ENCODE data around the gene TTC23L.

Gene TTC23L

DNA sequence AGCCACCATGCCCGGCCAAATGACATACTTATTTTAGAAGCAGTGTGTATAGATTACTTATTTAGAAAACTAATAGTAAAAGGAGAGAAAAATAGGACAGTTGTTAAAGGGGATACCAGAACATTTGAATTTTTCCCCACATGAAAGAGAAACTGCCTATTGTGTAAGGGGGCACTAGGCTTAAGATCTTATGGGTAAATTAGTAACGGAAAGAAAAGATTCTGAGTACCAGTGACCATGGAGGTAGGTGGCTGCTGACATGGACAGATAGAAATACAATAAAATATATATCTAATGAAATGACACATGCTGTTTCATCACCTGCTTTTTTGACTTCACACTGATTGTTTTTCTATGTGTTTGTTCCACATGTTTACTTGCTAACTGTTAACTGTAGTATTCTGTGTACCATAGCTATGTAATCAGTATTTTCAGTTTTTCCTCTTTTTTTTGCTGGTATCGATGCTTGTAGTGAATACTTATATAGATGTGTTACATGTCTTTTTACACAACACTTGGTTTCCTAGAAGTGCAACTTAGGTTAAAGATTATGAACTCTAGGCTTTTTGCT, 87.4 kb downstream of the TTC23L start:
- DNase-seq: no peak

DNA sequence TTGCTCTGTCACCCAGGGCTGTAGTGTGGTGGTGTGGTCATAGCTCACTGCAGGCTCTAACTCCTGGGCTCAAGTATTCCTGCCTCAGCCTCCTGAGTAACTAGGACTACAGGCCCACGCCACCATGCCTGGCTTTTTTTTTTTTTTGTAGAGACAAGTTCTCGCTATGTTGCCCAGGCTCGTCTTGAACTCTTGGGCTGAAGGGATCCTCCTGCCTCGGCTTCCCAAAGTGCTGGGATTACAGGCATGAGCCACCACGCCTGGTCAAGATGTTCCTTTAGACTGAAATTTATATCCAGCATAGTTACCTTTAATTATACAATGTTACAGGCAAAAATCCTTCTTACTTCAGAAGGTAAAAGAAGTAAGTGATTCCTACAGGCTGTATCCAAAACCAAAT, 88.8 kb downstream of the TTC23L start:
- no peak for DNase-seq

DNA sequence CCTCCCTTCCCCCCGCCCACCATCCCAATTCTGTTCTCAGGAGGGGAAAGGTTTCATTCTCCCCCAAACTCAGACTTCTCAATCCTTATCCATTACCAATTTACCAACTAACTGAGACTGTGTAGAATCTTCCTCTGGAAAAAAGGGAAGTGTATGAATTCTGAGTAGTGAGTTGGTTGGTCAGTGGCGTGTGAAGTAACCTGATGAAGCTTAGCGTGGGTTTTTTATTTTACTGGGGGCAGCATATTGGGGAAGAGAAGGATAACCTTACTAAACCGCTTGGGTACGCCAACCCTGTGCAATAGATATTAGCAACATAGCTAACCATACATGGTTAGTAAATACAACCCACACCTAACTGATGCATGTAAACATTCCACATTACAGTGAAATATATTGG, 89.3 kb downstream of the TTC23L start:
- DNase-seq: no peak

GRCh38 chr5:34929134-34929719, 90.3 kb downstream of the TTC23L start, which contains the start of gene DNAJC21:
Gene DNAJC21, plus strand, starts transcription at chr5:34929559. Its CDS starts 261 bp downstream, at chr5:34929820.
- peak; percentile 99 for DNase-seq

DNA sequence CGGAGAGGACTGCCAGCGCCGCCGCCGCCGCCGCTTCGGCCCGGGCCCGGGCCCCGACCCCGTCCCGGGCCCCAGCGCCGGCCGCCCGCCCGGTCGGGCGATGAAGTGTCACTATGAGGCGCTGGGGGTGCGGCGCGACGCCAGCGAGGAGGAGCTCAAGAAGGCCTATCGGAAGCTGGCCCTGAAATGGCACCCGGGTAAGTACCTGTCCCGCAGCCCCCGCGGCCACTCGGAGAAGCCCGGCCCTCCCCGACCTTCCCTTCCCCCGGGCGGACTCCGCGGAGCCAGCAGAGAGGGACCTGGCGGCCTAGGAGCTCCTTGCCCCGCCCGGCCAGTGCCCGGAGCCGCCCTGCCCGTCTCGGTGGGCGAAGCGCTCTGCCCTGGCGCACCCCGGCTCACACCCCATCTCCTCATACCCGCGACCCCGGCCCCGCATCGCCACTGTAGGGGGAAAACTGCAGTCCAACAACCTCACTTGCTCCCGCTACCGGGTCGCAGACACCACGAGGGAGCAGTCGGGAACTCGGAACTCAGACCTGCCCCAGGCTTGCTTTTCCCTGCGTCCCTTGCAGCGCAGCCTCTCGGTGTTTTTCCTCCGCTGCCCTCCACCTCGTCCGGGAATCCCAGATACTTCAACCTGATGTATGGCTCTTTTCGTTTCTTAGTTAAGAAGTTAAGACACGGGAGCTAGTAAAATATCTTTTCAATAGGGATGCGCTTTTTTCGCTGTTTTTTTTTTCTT, 90.9 kb downstream of the TTC23L start:
- peak; percentile 94 for DNase-seq

GRCh38 chr5:34930462-34930844, 91.5 kb downstream of the TTC23L start:
- DNase-seq: no peak

GRCh38 chr5:34930870-34931269, 91.9 kb downstream of the TTC23L start:
- no peak for DNase-seq

DNA sequence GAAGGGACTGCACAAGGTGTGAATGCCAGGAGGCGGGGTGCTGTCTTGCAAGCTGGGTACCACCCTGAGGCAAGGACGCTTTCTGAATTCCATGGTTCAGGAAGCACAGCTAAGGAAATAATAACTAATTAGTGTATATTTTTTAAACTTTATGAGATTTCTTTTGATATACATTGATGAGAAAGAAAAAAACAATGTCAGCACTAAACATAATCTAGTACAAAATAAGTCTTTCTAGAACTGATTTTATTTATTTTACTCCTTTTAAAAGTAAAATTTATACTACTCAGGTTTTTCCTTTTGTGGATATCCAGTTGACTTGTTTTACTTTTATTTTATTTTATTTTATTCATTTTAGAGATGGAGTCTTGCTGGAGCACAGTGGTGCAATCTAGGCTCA, 94.0 kb downstream of the TTC23L start:
- DNase-seq: no peak

DNA sequence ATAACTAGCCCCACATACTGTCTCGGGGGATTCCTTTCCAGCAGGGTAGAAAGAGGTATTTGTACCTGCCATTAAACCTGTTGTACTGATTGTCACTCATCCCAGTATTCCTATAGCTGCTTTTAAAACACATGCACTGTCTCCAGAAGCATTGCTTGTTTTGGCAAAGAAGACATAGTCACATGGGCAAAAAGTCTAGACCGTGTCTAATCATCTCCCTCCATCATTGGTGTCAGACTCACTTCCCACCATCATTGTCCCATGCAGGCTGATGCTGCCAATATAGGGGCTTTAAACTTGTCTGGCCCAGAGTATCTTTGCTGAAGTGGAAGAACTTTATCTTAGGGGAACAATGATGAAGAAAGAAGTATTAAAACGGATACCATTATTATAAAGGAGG, 103.0 kb downstream of the TTC23L start:
- no peak for DNase-seq

GRCh38 chr5:34944044-34944443, 105.1 kb downstream of the TTC23L start:
- no peak for DNase-seq

DNA sequence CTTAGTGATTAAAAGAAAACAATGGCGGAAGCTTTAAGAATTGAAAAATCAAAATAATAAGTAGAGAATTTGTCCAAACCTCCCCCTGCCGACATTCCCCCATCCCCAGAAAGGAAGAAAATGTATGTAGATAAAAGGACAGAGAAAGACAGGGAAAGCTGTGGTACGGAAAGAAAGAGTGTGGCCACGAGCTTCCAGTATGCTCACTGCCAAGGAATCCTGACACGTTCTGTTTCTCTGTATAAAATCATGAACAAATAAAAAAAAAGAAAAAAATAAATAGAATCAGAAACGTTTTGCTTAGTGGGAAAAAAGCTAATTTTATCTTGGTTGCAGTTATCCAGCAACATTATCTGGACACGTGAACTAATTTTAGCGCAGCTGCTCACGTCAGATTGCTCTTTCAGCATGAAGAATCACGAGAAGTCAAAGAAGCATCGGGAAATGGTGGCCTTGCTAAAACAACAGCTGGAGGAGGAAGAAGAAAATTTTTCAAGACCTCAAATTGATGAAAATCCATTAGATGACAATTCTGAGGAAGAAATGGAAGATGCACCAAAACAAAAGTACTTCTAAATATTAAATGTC, 105.6 kb downstream of the TTC23L start:
- DNase-seq: no peak
